HG03571 (cell line): ENCODE measurements around the gene CLDN3.

Source experiments
- ATAC-seq: cut with Tn5 transposase; IDR thresholded peaks from one replicate; pipeline ENCODE4 v1.9.1; 2021; ENCODE audit not compliant: unreplicated experiment

Gene CLDN3

DNA sequence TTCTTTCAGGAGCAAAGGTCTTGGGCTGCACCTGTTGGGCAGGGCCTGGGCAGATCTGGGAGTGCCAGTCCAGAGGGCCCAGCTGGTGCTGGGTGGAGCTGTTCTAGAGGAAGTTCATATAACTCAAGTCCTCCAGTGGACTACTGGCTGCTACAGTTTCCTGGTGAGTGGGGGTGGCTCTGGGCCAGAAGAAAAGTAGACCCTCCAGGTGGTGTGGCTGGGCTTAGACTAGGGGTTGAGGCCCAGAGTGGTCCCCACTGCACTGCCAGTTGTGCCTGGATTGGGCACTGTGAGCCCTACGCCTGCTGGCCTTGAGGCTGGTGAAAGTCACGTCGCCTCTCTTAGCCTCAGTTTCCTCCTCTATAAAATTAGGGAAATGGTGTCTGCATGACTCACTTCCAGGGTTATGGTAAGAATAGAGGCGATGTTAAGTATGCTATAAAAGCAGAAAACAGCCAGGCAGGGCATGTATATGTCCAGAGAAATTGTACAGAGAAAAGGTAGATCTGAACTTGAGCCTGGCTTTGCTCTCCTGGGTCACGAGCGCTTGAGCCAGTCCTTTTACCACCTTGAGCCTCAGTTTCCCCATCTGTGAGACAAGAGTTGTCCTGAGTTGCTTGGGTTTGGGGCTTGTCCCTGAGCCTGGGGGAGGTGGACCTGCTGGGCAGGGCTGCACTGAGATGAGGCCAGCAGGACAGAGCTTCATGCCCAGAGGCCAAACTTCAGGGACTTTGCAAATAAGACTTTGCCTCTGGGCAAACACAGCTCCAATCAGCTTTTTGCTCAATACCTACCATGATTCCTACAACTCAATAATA lies 3.8 kb upstream of the CLDN3 start:
- ATAC-seq, result no peak

DNA sequence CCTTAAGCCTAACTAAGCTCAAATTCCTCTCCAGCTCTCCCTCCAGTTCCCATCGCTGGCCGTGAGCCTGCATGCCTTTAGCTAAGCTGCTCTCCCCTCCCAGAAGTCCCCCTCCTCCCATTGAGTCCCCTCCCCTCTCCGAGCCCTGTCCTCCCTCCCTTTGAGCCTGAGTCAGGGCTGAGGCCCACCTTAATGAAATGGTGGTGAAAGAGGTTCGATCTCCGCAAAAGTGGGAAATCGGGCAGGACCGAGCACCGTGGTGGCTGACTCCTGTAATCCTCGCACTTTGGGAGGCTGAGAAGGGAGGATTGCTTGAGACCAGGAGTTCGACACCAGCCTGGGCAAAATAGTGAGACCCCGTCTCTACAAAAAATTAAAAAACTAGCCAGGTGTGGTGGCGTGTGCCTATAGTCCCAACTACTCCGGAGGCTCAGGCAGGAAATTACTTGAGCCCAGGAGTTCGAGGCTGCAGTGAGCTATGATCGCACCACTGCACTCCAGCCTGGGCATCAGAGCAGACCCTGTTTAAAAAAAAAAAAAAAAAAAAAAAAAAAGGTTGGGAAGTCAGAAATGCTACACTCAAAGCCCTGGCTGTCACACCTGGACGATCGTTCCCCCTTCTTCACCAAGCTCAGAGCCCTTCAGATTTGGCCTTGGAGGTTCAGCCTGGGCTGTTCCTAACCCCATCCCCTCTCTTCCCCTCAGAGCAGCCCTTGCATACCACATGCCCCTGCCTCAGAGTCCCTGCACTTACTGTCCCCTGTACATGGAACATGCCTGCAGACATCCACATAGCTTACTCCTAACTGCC lies 995 bp upstream of the CLDN3 start:
- ATAC-seq, result no peak

DNA sequence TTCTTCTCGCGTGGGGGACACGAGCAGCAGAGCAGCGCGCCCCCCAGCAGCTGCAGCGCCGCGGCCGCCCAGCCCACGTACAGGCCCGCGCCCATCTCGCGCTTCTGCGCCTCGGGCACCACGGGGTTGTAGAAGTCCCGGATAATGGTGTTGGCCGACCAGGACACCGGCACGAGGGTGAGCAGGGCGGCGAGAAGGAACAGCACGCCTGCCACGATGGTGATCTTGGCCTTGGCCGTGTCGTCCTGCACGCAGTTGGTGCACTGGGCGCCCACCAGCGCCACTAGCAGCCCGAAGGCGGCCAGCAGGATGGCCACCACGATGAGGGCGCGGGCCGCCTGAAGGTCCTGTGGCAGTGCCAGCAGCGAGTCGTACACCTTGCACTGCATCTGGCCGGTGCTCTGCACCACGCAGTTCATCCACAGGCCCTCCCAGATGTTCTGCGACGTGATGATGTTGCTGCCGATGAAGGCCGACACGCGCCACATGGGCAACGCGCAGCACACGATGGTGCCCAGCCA lies 529 bp downstream of the CLDN3 start:
- no peak for ATAC-seq

DNA sequence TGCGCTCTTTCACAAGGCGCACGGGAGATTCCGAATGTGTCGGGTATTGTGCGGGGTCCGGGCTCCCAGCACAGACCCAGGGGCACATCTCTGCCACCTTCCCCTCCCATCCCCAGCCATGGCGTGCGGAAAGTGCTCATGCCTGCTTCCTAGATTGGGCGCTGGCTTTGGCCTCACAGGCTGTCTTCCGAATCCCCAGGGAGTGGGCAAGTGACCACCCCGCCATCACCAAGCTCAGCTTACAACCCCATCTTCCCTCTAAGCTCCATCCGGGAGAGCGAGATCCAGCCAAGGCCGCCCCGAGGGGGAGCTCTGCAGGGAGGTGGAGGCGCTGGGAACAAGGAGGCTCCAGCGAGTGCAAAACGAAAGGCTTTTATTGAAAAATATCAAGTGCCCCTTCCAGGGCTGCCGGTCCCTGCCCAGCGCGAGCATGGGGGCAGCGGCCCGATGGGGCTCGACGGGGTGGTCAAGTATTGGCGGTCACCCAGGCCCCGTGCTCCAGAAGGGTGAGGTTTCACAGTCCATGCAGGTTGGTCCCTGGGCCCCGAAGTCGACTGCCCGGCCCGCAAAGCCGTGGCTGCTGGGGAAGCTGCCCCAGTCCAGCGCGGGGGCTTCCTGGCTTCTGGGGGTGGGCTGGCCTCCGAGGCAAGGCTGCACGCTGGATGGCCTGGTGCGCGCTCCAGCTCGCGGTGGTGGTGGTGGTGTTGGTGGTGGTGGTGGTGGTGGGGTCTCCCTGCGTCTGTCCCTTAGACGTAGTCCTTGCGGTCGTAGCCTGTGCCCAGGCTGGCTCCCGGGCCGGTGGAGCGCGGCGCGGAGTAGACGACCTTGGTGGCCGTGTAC lies 1.2 kb downstream of the CLDN3 start:
- no peak for ATAC-seq

DNA sequence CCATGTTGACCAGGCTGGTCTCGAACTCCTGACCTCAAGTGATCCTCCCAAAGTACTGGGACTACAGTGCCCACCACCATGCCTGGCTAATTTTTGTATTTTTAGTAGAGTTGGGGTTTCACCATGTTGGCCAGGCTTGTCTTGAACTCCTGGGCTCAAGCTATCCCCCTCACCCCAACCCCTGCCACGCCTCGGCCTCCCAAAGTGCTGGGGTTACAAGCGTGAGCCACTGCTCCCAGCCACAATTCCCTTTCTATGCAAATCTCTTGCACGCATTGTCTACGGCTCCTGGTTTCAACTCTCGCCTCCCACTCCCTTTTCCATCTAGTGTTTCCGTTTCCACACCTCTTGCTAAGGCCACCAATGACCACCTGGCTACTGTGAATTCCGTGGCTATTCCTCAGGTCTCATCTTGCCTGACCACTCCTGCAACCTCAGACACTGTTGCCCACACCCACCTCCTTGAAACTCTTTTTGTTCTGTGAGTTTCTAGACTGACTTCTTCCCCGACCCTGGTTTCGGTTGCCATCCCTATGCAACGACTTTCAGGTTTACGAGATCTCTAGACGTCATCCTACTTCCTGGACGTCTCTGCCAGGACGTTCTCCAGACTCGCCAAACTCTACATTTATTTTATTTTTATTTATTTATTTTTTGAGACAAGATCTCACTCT lies 3.4 kb downstream of the CLDN3 start:
- ATAC-seq, result no peak

DNA sequence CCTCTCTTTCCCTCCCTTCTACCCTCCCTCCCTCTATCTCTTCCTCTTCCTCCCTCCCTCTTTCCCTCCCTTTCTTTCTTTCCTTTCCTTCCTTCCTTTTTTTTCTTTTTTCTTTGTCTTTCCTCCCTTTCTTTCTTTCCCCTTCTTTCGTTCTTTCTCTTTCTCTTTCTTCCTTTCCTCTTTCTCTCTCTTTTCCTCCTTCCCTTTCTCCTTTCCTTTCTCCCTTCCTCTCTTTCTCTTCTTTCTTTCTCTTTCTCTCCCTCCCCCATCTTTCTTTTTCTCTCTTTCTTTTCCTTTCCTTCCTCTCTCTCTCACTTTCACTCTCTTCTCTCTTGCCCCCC lies 7.4 kb downstream of the CLDN3 start:
- no peak for ATAC-seq

DNA sequence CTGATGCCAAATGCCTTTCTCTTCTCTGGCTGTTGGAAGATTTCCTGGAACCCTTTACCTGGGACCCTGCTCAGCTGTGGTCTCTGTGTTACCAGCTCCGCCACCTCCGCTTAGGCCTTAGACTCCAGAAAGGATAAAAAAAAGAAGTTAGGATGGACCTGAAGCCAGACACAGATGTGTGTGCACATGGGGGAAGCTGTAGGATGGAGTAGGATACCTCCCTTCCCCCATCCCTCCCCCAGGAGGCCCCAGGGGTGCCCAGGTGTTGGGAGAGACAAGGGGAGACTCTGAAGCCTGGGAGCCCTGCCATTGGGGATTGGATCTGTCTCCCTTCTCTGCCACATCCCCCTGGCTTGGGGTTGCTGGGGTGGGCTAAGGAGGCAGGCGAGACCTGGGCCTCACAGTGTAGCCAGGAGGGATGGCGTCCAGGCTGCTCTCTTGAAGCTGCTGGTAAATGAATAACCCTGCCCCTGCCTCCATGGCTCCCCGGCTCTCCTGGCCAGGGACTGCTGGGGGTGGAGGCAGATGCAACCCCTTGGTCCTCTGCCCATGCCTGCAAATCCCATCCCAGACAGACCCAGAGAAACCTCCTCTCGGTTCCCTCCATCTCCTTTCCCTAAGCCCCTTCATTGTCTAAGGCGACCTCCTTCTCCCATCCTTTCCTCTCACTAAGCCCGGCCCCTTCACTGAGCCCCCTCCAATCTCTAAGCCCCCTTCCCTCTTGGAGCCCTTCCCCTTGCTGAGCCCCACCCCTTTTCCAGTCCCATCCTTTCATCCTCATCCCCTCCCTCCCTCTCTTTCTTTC lies 8.0 kb downstream of the CLDN3 start:
- ATAC-seq, result no peak

DNA sequence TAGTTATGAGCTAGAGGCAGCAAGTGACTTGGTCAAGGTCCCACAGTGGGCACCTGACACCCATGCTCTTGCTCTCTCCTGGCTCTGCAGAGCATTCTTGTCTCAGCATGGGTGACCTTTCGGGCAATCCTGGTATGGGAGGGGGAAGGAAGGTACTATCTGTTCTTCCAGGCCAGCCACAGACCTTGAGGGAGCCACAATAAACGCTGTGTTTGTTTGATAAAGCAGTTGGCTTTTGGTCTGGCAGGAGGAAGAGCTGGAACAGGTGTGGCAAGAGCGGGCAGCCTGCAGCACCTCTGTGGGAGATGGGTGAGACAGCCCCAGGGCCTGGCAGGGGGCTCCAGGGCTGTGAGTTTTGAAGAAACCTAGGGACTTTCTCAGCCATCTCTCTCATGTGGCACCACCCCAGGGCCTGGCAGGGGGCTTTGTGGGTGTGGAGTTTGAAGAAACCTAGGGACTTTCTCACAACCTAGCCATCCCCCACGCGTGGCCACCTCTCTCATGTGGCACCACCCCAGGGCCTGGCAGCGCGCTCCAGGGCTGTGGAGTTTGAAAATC lies 11.4 kb downstream of the CLDN3 start:
- no peak for ATAC-seq

DNA sequence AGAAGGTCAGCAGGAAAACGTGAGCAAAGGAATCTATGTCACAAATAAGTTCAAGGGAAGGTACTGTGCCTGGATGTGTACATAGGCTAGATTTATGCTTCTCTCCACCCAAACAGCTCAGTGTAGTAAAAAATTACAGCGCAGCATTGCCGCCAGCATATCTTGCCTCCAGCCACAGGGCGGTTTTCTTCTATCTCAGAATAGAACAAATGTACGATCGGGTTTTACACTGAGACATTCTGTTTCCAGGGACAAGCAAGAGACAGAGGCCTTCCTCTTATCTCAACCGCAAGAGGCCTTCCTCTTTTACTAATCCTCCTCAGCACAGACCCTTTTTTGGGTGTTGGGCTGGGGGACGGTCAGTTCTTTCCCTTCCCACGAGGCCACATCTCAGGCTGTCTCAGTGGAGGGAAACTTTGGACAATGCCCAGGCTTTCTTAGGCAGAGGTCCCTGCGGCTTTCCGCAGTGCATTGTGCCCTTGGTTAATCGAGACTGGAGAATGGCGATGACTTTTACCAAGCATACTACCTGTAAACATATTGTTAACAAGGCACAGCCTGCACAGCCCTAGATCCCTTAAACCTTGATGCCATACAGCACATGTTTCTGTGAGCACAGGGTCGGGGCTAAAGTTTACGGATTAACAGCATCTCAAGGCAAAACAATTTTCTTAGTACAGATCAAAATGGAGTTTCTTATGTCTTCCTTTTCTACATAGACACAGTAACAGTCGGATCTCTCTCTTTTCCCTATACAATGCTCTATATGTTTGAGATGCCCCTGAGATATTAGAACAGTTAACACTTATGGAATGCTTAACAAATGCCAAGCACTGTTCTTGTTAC lies 19.9 kb downstream of the CLDN3 start:
- no peak for ATAC-seq

DNA sequence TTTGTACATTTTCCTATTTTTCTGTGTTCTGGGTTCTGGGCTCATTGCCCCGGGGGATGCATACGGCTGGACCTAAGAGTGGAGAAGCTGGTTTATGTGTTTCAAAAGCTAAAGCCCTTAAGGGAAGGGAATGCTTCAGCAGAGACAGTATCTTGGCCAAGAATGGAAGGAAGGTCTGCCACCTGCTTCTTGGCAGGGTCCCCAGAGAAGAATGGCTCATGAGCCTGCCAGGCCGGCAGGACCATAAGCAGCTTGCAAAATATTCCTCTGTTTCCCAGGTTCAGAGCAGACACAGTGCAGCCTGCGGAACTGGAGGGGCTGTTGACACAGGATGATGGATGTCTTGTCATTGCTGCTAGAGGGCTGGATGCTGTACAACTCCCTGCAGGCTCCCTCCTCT lies 23.7 kb downstream of the CLDN3 start:
- no peak for ATAC-seq

DNA sequence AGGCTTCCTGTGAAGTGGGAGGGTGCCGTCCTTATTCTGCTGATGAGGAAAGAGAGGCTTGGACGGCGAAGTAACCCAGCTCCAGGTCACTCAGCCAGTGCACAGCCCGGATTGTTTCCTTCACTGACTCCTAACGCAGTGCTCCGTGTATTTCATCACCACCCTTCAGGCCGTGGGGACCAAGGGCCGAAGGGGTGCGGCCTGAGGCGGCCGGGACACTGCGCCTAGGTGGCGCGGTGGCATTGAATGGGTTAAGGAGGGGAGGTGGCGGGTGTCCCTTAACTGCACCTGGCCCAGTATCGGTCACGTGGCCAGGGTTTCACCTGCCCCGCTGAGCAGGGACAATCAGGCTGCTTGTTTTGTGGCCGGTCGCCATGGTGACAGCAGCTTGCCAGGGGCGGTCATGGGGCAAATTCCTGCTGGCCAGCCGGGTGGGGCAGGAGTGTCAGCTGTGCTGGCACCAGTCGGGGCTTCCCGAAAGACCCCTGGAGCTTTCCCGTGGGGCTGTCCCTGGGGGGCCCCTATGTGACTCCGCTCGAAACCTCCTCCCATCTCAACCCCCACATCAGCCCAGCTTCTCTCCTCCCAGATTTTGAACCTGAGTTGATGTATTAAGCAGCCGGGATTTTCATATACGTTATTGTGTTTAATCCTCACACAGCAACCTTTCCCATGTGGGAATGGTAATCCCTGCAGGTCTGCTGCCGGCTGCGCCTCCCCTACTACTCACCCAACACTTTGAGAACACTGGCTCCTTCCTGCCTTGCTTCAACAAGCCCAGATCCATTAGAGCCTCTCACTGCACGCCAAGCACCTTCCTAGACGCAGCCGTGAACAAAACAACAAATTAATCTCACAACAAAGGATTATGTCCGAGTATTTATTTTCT lies 27.1 kb downstream of the CLDN3 start:
- no peak for ATAC-seq

DNA sequence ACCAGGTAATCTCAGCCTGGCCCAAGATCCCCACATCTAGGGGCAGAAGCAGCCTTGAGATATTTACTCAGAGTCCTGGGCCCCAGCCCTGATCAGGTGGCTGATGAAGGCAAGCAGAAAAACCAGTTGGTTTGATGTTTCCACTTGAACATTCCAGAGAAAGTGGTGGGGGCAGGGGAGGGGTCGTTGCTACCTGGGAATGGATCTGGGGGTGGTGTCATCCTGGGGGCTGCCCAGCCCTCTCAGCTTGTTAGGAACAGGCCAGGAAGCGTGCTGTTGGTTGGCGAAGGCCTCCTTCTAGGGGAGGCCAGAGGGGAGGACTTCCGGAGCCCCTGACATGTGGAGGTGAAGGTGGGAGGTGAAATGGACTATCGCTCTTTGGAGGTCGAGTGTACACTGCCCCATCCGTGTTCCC lies 27.7 kb downstream of the CLDN3 start:
- no peak for ATAC-seq

DNA sequence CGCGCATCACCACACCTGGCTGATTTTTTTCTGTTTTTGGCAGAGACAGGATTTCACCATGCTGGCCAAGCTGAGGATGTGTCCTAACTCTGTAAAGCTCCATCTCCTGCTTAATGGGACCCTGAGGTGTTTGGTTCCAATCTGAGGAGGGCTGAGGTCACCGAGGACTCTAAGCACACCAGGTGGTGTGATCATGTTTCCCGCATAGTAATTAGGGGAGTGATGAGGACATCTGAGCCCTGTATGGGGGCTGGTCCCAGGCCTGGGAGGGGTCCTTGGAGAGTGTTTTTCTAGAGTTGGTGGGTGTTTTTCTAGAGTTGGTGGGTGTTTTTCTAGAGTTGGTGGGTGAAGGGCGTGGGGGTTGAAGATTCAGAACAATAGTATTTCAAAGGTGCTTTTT lies 28.5 kb downstream of the CLDN3 start:
- ATAC-seq, result no peak

DNA sequence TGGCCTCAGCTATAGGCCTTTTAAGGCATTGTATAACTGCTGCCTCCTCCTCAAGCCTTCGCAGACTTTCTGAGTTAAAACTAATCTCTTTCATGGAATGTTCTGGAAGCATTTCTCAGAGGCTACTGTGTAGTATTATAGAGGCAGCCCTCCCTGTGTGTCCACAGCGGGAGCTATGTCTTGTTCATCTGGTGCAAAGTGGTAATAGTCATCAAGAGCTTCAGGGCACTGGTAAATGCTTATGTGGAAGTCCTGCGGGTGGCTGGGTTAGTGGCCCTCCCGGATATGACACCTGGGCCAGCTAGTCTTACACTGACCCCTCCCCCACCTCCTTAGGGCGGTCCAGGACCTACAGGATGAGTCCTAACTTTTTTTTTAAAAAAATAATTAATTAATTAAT lies 29.3 kb downstream of the CLDN3 start:
- no peak for ATAC-seq

DNA sequence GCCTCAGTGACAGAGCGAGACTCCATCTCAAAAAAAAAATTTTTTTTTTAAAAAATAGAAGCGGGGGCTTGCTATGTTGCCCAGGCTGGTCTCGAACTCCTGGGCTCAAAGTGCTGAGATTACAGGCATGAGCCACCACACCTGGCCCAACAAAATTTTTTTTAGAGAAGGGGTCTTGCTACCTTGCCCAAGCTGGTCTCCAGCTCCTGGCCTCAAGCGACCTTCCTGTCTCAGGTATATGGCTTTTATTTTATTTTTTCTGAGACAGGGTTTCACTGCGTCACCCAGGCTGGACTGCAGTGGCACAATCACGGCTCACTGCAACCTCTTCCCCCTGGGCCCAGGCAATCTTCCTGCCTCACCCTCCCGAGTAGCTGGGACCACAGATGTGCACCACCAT lies 29.9 kb downstream of the CLDN3 start:
- ATAC-seq, result no peak

DNA sequence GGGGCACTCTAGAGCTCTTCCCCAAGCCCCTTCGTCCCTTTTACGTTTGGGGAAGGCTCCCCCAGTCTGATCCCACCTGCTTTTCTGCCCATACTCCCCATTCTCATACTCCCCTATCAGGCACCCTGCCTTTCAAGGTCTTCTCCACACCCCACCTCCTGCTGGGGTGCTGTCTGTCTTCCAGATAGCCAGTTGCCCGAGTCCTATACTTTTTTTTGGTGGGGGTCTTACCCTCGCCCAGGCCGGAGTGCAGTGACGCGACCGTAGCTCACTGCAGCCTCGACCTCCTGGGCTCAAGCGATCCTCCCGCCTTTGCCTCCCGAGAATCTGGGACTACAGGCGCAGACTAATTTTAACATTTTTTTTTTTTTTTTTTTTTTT lies 30.7 kb downstream of the CLDN3 start:
- no peak for ATAC-seq

DNA sequence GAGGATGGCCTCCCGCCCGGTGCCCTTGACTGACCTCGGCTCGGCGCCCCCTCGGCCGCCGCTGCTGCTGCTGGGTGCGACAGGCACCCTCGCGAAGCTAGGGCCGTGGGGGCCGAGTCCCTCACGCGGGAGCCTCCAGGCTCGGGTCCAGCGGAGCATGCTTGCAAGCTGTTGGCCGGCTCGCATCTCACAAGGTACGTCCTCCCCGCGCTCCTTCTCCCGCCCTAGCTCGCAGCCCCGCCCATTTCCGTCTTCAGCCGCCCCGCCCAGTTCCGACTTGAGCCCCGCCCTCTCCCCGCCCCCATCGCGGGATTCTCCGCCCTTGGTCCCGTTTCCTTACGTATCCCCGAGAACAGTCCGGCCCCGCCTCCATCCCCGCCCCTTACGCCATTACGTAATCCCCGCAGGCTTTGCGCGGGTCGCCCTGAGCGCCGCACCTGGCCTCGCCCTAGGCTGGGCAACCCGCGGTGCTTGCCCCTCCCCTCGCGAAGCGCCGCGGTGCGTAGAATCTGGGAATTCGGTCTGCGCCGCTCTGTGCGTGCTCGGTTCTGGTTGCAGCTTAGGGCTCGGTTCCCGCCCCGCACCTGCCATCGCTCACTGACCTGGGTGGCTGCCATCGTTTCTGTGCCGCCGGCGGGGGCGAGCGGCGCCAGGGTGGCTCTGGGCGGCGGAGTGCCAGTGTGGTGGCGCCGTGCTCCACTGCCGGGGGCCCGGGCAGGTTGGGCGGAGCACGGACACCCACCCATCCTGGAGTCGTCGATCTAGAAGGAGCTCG lies 31.3 kb downstream of the CLDN3 start, which contains the start of gene ABHD11:
ABHD11 (minus strand) TSS at position 191 of the 775 bp plus-strand sequence; CDS start at position 159, 32 bp downstream.
- ATAC-seq, result peak; percentile 79
